ENCODE results near the gene ALOX15B.

DNA sequence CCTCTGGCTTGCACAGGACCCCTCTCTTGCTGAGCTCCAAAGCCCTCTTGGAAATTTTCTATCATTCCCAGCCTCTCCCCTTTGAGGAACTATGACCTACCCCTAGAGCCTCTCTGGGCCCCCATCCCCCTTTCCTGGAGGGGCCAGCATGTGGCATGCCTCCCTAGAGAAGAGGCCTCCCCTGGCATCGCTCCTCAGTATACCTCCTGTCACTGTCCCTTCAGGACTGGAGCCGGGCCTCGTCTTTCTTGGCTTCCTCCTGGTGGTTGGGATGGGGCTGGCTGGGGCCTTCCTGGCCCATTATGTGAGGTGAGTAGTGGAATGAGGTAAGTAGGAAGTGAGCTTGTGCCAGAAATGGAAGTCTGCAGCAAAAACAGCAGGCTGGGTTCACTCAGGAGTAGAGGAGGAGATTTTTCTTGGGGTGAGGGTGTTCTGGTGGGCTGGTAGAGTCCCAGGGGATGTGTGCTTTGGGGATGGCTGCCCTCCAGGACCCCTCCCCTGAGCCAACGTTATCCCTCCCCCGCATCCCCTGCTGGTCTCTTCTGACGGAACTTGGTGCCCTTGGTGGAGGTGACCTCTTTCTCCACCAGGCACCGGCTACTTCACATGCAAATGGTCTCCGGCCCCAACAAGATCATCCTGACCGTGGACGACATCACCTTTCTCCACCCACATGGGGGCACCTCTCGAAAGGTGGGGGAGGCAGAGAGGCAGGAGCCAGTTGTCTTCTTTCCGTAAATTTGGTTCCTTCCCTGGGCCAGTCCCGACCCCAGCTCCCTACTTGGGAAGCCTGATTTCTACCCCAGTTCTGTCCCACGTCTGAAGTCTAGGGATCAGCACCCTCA lies 31.8 kb upstream of the ALOX15B start:
- no peak for TF ChIP-seq POLR2AphosphoS5 (IDR thresholded peaks at IDR 0.05)
- TF ChIP-seq, protein P1, sequence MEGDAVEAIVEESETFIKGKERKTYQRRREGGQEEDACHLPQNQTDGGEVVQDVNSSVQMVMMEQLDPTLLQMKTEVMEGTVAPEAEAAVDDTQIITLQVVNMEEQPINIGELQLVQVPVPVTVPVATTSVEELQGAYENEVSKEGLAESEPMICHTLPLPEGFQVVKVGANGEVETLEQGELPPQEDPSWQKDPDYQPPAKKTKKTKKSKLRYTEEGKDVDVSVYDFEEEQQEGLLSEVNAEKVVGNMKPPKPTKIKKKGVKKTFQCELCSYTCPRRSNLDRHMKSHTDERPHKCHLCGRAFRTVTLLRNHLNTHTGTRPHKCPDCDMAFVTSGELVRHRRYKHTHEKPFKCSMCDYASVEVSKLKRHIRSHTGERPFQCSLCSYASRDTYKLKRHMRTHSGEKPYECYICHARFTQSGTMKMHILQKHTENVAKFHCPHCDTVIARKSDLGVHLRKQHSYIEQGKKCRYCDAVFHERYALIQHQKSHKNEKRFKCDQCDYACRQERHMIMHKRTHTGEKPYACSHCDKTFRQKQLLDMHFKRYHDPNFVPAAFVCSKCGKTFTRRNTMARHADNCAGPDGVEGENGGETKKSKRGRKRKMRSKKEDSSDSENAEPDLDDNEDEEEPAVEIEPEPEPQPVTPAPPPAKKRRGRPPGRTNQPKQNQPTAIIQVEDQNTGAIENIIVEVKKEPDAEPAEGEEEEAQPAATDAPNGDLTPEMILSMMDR (IDR thresholded peaks at IDR 0.05): no peak

Measured in prostate gland (tissue), 2 donors.